SU-DHL-6 (cell line): ENCODE results near the gene COMT.

Experiments
- CTCF ChIP-seq: fragments of 200-600 bp; sonication (generic); IDR thresholded peaks from one replicate; pipeline ENCODE4 v1.5.1; 2017; ENCODE audit warnings: antibody characterized with exemption, mild to moderate bottlenecking, low read length, moderate library complexity; ENCODE audit not compliant: insufficient read depth, poor library complexity, severe bottlenecking
- EZH2phosphoT487 ChIP-seq: fragments of 200-600 bp; sonication (generic), shearing (Covaris generic); conservative IDR thresholded peaks from 2 replicates; pipeline ENCODE4 v1.6.1; 2018; ENCODE audit warnings: mild to moderate bottlenecking, antibody characterized with exemption, low read length, moderate library complexity, mixed read lengths

GRCh38 chr22:19943082-19944026 is 1.8 kb downstream of the COMT start:
- TF ChIP-seq CTCF = no peak
- no peak for TF ChIP-seq EZH2phosphoT487
